Neural cell (in vitro differentiated cells): Measurements from ENCODE around the gene ANKRD33B. TPM values are rescaled to one million over a fixed set of nuclear protein-coding genes. Genes with fewer than 3 reads are reported as not detected.
"Not testable (repeated sequence)": the region's sequence is repeated elsewhere in the genome, so short reads cannot be mapped to it uniquely, and the experiment has no call there.

Source experiments
- H2AFZ ChIP-seq: fragments of 200-600, 300-800 bp; sonication (generic), shearing (Covaris generic); 2 replicates; pipeline ENCODE4 v1.6.0; 2014; ENCODE audit warnings: low read depth, mild to moderate bottlenecking, antibody characterized with exemption, low read length, moderate library complexity
- H3F3A ChIP-seq: fragments of 200-600 bp; shearing (Covaris generic); 2 replicates; pipeline ENCODE4 v1.6.1; 2016; ENCODE audit warnings: mild to moderate bottlenecking, moderate library complexity, mixed read lengths, antibody characterized with exemption, low read length; ENCODE audit not compliant: insufficient read depth, poor library complexity, severe bottlenecking
- H3K27ac ChIP-seq: fragments of 200-600, 300-800 bp; sonication (generic), shearing (Covaris generic); 2 replicates; pipeline ENCODE4 v1.5.1; 2014; ENCODE audit warnings: mild to moderate bottlenecking, low read length, moderate library complexity
- H3K27me3 ChIP-seq: fragments of 300-800, 200-600 bp; sonication (generic), shearing (Covaris generic); 2 replicates; pipeline ENCODE4 v1.6.0; 2014; ENCODE audit warnings: mild to moderate bottlenecking, low read depth, low read length, moderate library complexity; ENCODE audit not compliant: insufficient read depth
- H3K36me3 ChIP-seq: fragments of 300-800, 200-600 bp; sonication (generic), shearing (Covaris generic); 2 replicates; pipeline ENCODE4 v1.5.1; 2014; ENCODE audit warnings: mild to moderate bottlenecking, antibody characterized with exemption, low read length, moderate library complexity; ENCODE audit not compliant: insufficient read depth
- H3K4me2 ChIP-seq: fragments of 300-800, 200-600 bp; sonication (generic), shearing (Covaris generic); 2 replicates; pipeline ENCODE4 v1.6.0; 2014; ENCODE audit warnings: mild to moderate bottlenecking, low read length
- H3K4me3 ChIP-seq: fragments of 300-800, 200-600 bp; sonication (generic), shearing (Covaris generic); 2 replicates; pipeline ENCODE4 v1.5.1; 2014; ENCODE audit warnings: mild to moderate bottlenecking, low read length, moderate library complexity
- H3K79me2 ChIP-seq: fragments of 200-600 bp; shearing (Covaris generic); replicated peaks from 2 replicates; pipeline ENCODE4 v1.6.0; 2014; ENCODE audit warnings: mild to moderate bottlenecking, low read length, moderate library complexity; ENCODE audit not compliant: insufficient read depth
- H3K9ac ChIP-seq: fragments of 300-800, 200-600 bp; sonication (generic), shearing (Covaris generic); 2 replicates; pipeline ENCODE4 v1.6.1; 2016; ENCODE audit warnings: mild to moderate bottlenecking, low read length, mixed read lengths
- H3K9me2 ChIP-seq: fragments of 200-600 bp; shearing (Covaris generic); 2 replicates; pipeline ENCODE4 v1.6.1; 2016; ENCODE audit warnings: mild to moderate bottlenecking, low read length, mixed read lengths; ENCODE audit not compliant: insufficient read depth
- H3K9me3 ChIP-seq: fragments of 200-600, 300-800 bp; sonication (generic), shearing (Covaris generic); 2 replicates; pipeline ENCODE4 v1.6.1; 2016; ENCODE audit warnings: mild to moderate bottlenecking, mixed run types, low read length, moderate library complexity, mixed read lengths
- H4K20me1 ChIP-seq: fragments of 200-600 bp; shearing (Covaris generic); 2 replicates; pipeline ENCODE4 v1.6.1; 2016; ENCODE audit warnings: mild to moderate bottlenecking, mixed run types; ENCODE audit not compliant: insufficient read depth
- CTCF ChIP-seq: fragments of 450-650 bp; IDR thresholded peaks from 2 replicates; pipeline ENCODE4 v1.5.1; 2014; ENCODE audit warnings: antibody characterized with exemption, mild to moderate bottlenecking, moderate library complexity; ENCODE audit not compliant: poor library complexity, severe bottlenecking
- EP300 ChIP-seq: fragments of 450-650 bp; conservative IDR thresholded peaks from 2 replicates; pipeline ENCODE4 v1.6.1; 2014; ENCODE audit warnings: antibody characterized with exemption, mild to moderate bottlenecking, moderate library complexity; ENCODE audit not compliant: poor library complexity, severe bottlenecking
- EZH2 ChIP-seq: fragments of 200-600, 300-800 bp; shearing (Covaris generic), sonication (generic); IDR thresholded peaks from 2 replicates; pipeline ENCODE4 v1.6.1; 2014; ENCODE audit warnings: antibody characterized with exemption, low read length, borderline replicate concordance, mild to moderate bottlenecking; ENCODE audit not compliant: insufficient read depth, poor library complexity, severe bottlenecking
- MXI1 ChIP-seq: fragments of 450-650 bp; conservative IDR thresholded peaks from 2 replicates; pipeline ENCODE4 v1.6.1; 2014; ENCODE audit warnings: antibody characterized with exemption, mild to moderate bottlenecking; ENCODE audit not compliant: poor library complexity, severe bottlenecking
- POLR2AphosphoS5 ChIP-seq: IDR thresholded peaks from 2 replicates; pipeline ENCODE4 v1.6.1; 2012
- RAD21 ChIP-seq: fragments of 450-650 bp; conservative IDR thresholded peaks from 2 replicates; pipeline ENCODE4 v1.6.1; 2014; ENCODE audit warnings: antibody characterized with exemption, mild to moderate bottlenecking, moderate library complexity
- SMC3 ChIP-seq: fragments of 450-650 bp; conservative IDR thresholded peaks from 2 replicates; pipeline ENCODE4 v1.6.1; 2014; ENCODE audit warnings: antibody characterized with exemption, mild to moderate bottlenecking, moderate library complexity; ENCODE audit not compliant: poor library complexity
- TAF1 ChIP-seq: IDR thresholded peaks from 2 replicates; pipeline ENCODE4 v1.6.1; 2012; ENCODE audit warnings: low read depth
- polyA plus RNA-seq: library from polyadenylated mRNA; depleted of rRNA; stranded (reverse); fragments of >200 nt; gene quantifications from 2 replicates; pipeline ENCODE4 v1.2.3, GENCODE V29; 2014
- TF ChIP-seq, protein P1 (sequence below): IDR thresholded peaks from 2 replicates; pipeline ENCODE4 v1.6.1; 2012; ENCODE audit warnings: borderline replicate concordance

ANKRD33B gene
- polyA plus RNA-seq, 1 donor from 2014 or later, result not detected

- Histone ChIP-seq H3K9ac (no peak overlapping the region), H4K20me1 (no peaks in the 10 kb centered on the region), H3F3A (no peaks in the 10 kb centered on the region), H3K27ac (no peak overlapping the region), H3K4me2 (no peak overlapping the region), H3K27me3 (no peaks in the 10 kb centered on the region), H3K36me3 (no peaks in the 10 kb centered on the region), H3K9me2 (no peaks in the 10 kb centered on the region), H3K4me3 (no peak overlapping the region), H3K9me3 (no peaks in the 10 kb centered on the region), H2AFZ (no peak overlapping the region), H3K79me2 (no peaks in the 10 kb centered on the region)
- TF ChIP-seq POLR2AphosphoS5 (no peak), SMC3 (no peak), EZH2 (no peak), CTCF (no peak), MXI1 (no peak), TAF1 (no peak), EP300 (no peak), RAD21 (no peak)
- TF ChIP-seq, protein P1, sequence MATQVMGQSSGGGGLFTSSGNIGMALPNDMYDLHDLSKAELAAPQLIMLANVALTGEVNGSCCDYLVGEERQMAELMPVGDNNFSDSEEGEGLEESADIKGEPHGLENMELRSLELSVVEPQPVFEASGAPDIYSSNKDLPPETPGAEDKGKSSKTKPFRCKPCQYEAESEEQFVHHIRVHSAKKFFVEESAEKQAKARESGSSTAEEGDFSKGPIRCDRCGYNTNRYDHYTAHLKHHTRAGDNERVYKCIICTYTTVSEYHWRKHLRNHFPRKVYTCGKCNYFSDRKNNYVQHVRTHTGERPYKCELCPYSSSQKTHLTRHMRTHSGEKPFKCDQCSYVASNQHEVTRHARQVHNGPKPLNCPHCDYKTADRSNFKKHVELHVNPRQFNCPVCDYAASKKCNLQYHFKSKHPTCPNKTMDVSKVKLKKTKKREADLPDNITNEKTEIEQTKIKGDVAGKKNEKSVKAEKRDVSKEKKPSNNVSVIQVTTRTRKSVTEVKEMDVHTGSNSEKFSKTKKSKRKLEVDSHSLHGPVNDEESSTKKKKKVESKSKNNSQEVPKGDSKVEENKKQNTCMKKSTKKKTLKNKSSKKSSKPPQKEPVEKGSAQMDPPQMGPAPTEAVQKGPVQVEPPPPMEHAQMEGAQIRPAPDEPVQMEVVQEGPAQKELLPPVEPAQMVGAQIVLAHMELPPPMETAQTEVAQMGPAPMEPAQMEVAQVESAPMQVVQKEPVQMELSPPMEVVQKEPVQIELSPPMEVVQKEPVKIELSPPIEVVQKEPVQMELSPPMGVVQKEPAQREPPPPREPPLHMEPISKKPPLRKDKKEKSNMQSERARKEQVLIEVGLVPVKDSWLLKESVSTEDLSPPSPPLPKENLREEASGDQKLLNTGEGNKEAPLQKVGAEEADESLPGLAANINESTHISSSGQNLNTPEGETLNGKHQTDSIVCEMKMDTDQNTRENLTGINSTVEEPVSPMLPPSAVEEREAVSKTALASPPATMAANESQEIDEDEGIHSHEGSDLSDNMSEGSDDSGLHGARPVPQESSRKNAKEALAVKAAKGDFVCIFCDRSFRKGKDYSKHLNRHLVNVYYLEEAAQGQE, result no peak
Measured at GRCh38 chr5:10629682-10630081, 65.8 kb downstream of the ANKRD33B start.

DNA sequence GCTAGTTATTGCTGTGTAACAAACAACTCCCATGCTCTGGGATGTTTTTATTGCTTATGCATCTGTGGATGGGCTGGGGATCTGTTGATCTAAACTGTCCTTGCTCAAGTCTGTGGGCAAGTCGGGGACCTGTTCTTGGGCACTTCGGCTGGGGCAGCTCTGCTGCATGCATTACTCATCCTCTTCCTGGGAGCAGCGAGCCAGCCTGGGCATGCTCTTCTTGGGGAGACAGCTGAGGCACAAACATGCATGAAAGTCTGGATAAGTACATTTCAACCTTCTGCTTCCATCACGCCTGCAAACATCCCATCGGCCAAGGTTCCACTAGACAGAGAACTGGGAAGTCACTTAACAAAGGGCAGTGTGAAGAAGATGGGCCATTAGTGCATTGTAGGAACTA is 66.3 kb downstream of the ANKRD33B start:
- H4K20me1 ChIP-seq, result no peaks in the 10 kb centered on the region
- H3K4me2 ChIP-seq, result no peak overlapping the region
- no peaks in the 10 kb centered on the region for H3K9me3 ChIP-seq
- H3F3A ChIP-seq, result no peaks in the 10 kb centered on the region
- H3K79me2 ChIP-seq, result no peaks in the 10 kb centered on the region
- H3K9me2 ChIP-seq, result no peaks in the 10 kb centered on the region
- H3K9ac ChIP-seq, result no peak overlapping the region
- H3K4me3 ChIP-seq, result no peak overlapping the region
- TF ChIP-seq, protein P1, result no peak
- TF ChIP-seq EP300, result no peak
- no peak for TF ChIP-seq MXI1
- TF ChIP-seq POLR2AphosphoS5, result no peak
- no peak for TF ChIP-seq RAD21
- no peak for TF ChIP-seq TAF1
- TF ChIP-seq CTCF, result no peak
- TF ChIP-seq EZH2, result no peak
- no peak for TF ChIP-seq SMC3
- no peaks in the 10 kb centered on the region for H3K36me3 ChIP-seq
- no peak overlapping the region for H2AFZ ChIP-seq
- H3K27me3 ChIP-seq, result no peaks in the 10 kb centered on the region
- H3K27ac ChIP-seq, result no peak overlapping the region

DNA sequence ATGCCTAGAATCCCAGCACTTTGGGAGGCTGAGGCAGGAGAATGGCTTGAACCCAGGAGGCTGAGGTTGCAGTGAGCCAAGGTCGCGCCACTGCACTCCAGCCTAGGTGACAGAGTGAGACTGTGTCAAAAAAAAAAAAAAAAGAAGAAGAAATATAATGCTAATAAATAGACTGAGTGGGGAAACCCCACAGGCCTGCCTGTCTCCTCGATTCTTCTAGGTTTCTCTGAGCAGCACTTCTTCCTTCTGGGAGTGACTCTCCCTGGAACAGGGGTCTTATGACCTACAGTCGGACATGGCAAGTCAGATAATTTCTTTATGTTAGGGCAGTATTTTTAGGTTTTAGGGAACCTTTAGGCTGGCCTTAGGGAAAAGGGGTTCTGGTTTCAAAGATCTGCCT is 66.9 kb downstream of the ANKRD33B start:
- H3K27ac ChIP-seq, H3K4me3 ChIP-seq, H3K9me3 ChIP-seq, H3F3A ChIP-seq, H3K9ac ChIP-seq, H3K4me2 ChIP-seq, H3K27me3 ChIP-seq, H3K9me2 ChIP-seq, H3K79me2 ChIP-seq, H4K20me1 ChIP-seq, H2AFZ ChIP-seq, H3K36me3 ChIP-seq: not testable (repeated sequence)
